ENCODE data around the gene ABCG1. TPM values are rescaled to one million over a fixed set of nuclear protein-coding genes. Genes with fewer than 3 reads are reported as not detected.

Gene ABCG1
- total RNA-seq, 1 experiment from 2014 or later = 5.6 TPM

GRCh38 chr21:42321231-42321630 lies 102.3 kb downstream of the ABCG1 start:
- H3K4me1 ChIP-seq (replicated peaks; ENCODE audit: insufficient read depth) = no peaks in the 10 kb centered on the region
- BruUV-seq (replicated peaks) = no TSS peak
- H3F3A ChIP-seq (ENCODE audit: insufficient read depth, low read depth) = no peaks in the 10 kb centered on the region
- H3K27me3 ChIP-seq (ENCODE audit: insufficient read depth, low read depth) = no peaks in the 10 kb centered on the region
- TF ChIP-seq EZH2 (IDR thresholded peaks at IDR 0.05; ENCODE audit: low read depth) (no peak), CTCF (conservative IDR thresholded peaks at IDR 0.05) (no peak)
- no peak overlapping the region for H3K27ac ChIP-seq
- no peaks in the 10 kb centered on the region for H3K9me2 ChIP-seq (ENCODE audit: insufficient read depth)
- no peaks in the 10 kb centered on the region for H3K36me3 ChIP-seq (ENCODE audit: low read depth)
- DNase-seq = no peak
- H3K9me3 ChIP-seq (ENCODE audit: insufficient read depth, low read depth) = no peaks in the 10 kb centered on the region
- no peak overlapping the region for H2AFZ ChIP-seq
- ChIA-PET POLR2A (ENCODE audit: unreplicated experiment) (no interaction called here), CTCF (no interaction called here)
- intact Hi-C loops (cut with micrococcal nuclease; ENCODE audit: unreplicated experiment) = no loop called here
- no peaks in the 10 kb centered on the region for H4K20me1 ChIP-seq (ENCODE audit: insufficient read depth)
- no peak overlapping the region for H3K4me2 ChIP-seq
- no peak overlapping the region for H3K4me3 ChIP-seq
- H3K79me2 ChIP-seq (ENCODE audit: low read depth) = no peaks in the 10 kb centered on the region

GRCh38 chr21:42321845-42322244 lies 102.9 kb downstream of the ABCG1 start:
- Histone ChIP-seq H3K9me2 (ENCODE audit: insufficient read depth) (no peaks in the 10 kb centered on the region), H3K36me3 (ENCODE audit: low read depth) (no peaks in the 10 kb centered on the region), H3K4me2 (no peak overlapping the region), H4K20me1 (ENCODE audit: insufficient read depth) (no peaks in the 10 kb centered on the region), H3F3A (ENCODE audit: insufficient read depth, low read depth) (no peaks in the 10 kb centered on the region), H3K79me2 (ENCODE audit: low read depth) (no peaks in the 10 kb centered on the region), H3K4me3 (no peak overlapping the region), H2AFZ (no peak overlapping the region), H3K27me3 (ENCODE audit: insufficient read depth, low read depth) (no peaks in the 10 kb centered on the region), H3K9me3 (ENCODE audit: insufficient read depth, low read depth) (no peaks in the 10 kb centered on the region), H3K27ac (no peak overlapping the region), H3K4me1 (replicated peaks; ENCODE audit: insufficient read depth) (no peaks in the 10 kb centered on the region)
- intact Hi-C loops (cut with micrococcal nuclease; ENCODE audit: unreplicated experiment) = no loop called here
- CTCF ChIA-PET = no interaction called here
- POLR2A ChIA-PET (ENCODE audit: unreplicated experiment) = no interaction called here
- no TSS peak for BruUV-seq (replicated peaks)
- TF ChIP-seq CTCF (conservative IDR thresholded peaks at IDR 0.05) = no peak
- TF ChIP-seq EZH2 (IDR thresholded peaks at IDR 0.05; ENCODE audit: low read depth) = no peak
- no peak for DNase-seq

GRCh38 chr21:42324896-42325295 lies 106.0 kb downstream of the ABCG1 start:
- Histone ChIP-seq H2AFZ (no peak overlapping the region), H3K4me2 (no peak overlapping the region), H3K27ac (no peak overlapping the region), H3K36me3 (ENCODE audit: low read depth) (no peaks in the 10 kb centered on the region), H3K9me3 (ENCODE audit: insufficient read depth, low read depth) (no peaks in the 10 kb centered on the region), H3K79me2 (ENCODE audit: low read depth) (no peaks in the 10 kb centered on the region), H3K27me3 (ENCODE audit: insufficient read depth, low read depth) (no peaks in the 10 kb centered on the region), H3K9me2 (ENCODE audit: insufficient read depth) (no peaks in the 10 kb centered on the region), H3K4me1 (replicated peaks; ENCODE audit: insufficient read depth) (no peaks in the 10 kb centered on the region), H3F3A (ENCODE audit: insufficient read depth, low read depth) (no peaks in the 10 kb centered on the region), H3K4me3 (no peak overlapping the region), H4K20me1 (ENCODE audit: insufficient read depth) (no peaks in the 10 kb centered on the region)
- no peak for TF ChIP-seq CTCF (conservative IDR thresholded peaks at IDR 0.05)
- TF ChIP-seq EZH2 (IDR thresholded peaks at IDR 0.05; ENCODE audit: low read depth) = no peak
- ChIA-PET POLR2A (ENCODE audit: unreplicated experiment) (no interaction called here), CTCF (no interaction called here)
- BruUV-seq (replicated peaks) = no TSS peak
- intact Hi-C loops (cut with micrococcal nuclease; ENCODE audit: unreplicated experiment) = no loop called here
- DNase-seq = no peak
